ENCODE data around the gene TMEM94. TPM values are rescaled to one million over a fixed set of nuclear protein-coding genes. Genes with fewer than 3 reads are reported as not detected.

The TMEM94 gene
- polyA plus RNA-seq, 2 of the 4 experiments (the other 2 are of a cell fraction): 30.5 to 63.8 TPM

- TF ChIP-seq PHF8 (IDR thresholded peaks at IDR 0.05; ENCODE audit: borderline replicate concordance, low read depth) (no peak), ZNF302 (CRISPR knock-in tag; IDR thresholded peaks at IDR 0.05) (no peak), CBX8 (IDR thresholded peaks at IDR 0.05) (no peak), CHD4 (IDR thresholded peaks at IDR 0.05; ENCODE audit: borderline replicate concordance) (no peak), HEYL (CRISPR knock-in tag; IDR thresholded peaks at IDR 0.05) (no peak), PBX3 (IDR thresholded peaks at IDR 0.05) (no peak), HMGXB4 (CRISPR knock-in tag; IDR thresholded peaks at IDR 0.05; ENCODE audit: borderline replicate concordance) (no peak), HOXA7 (CRISPR knock-in tag; IDR thresholded peaks at IDR 0.05) (no peak), EP300 (IDR thresholded peaks at IDR 0.05) (no peak), USF2 (IDR thresholded peaks at IDR 0.05) (no peak), MAFK (IDR thresholded peaks at IDR 0.05; ENCODE audit: partially characterized antibody) (no peak), EHF (CRISPR knock-in tag; IDR thresholded peaks at IDR 0.05) (no peak), CHD2 (IDR thresholded peaks at IDR 0.05; ENCODE audit: low read length, partially characterized antibody) (no peak), JUN (IDR thresholded peaks at IDR 0.05) (no peak), ZSCAN20 (CRISPR knock-in tag; IDR thresholded peaks at IDR 0.05) (no peak), MYC (IDR thresholded peaks at IDR 0.05; ENCODE audit: borderline replicate concordance, low read length) (no peak), NPAS2 (CRISPR knock-in tag; IDR thresholded peaks at IDR 0.05; ENCODE audit: borderline replicate concordance) (no peak), FOSL2 (IDR thresholded peaks at IDR 0.05) (no peak), FOSL2 (CRISPR knock-in tag; IDR thresholded peaks at IDR 0.05) (no peak), MAZ (IDR thresholded peaks at IDR 0.05; ENCODE audit: borderline replicate concordance, low read depth, low read length) (no peak)
- H3K4me3 ChIP-seq: peak overlapping the region; percentile 89
- no peak for FAIRE-seq
- H3K9me3 ChIP-seq: no peaks in the 10 kb centered on the region
- no peak for ATAC-seq
- H3K27ac ChIP-seq: peak overlapping the region; percentile 91 to 98
- H3K4me2 ChIP-seq: peak overlapping the region; percentile 98
- POLR2A ChIA-PET: interaction anchor here (0.8 to 1.7 kb wide), 3 partner anchors 7 to 61 kb away, joined by 4 to 19 read pairs (median 12); partner anchors contain the start of genes LLGL2 and TMEM94
- CTCF ChIA-PET: interaction anchor here (1.0 to 7.1 kb wide), 18 partner anchors 9 to 233 kb away, joined by 3 to 55 read pairs (median 8); partner anchors contain the start of gene SMIM5
- DNase-seq (ENCODE audit: low read depth in 1 of 2, low spot score in 1 of 2): peak in 1 of 2 experiments; percentile 81
- H3K4me1 ChIP-seq: peaks cover 29% of the 10 kb centered on the region
- 38% methylated on average over 10 of the region's 10 CpGs for WGBS (ENCODE audit: missing lambda C conversion rate)
Observed at GRCh38 chr17:75517297-75517865, 60.9 kb downstream of the TMEM94 start.

- POLR2A ChIA-PET: no interaction called here
Observed at GRCh38 chr17:75518201-75518600, 61.8 kb downstream of the TMEM94 start.

More at GRCh38 chr17:75518201-75518600, 61.8 kb downstream of the TMEM94 start:
- no peak for TF ChIP-seq MAZ (IDR thresholded peaks at IDR 0.05; ENCODE audit: borderline replicate concordance, low read depth, low read length)
- no peak for TF ChIP-seq CBX2 (IDR thresholded peaks at IDR 0.05; ENCODE audit: borderline replicate concordance, low read depth)
- TF ChIP-seq CEBPB (IDR thresholded peaks at IDR 0.05): no peak
- no peak for TF ChIP-seq BCL3 (IDR thresholded peaks at IDR 0.05)
- no peak for TF ChIP-seq HOXB5 (CRISPR knock-in tag; IDR thresholded peaks at IDR 0.05)
- no peak for TF ChIP-seq NR3C1 (IDR thresholded peaks at IDR 0.05)
- TF ChIP-seq ATOH8 (CRISPR knock-in tag; IDR thresholded peaks at IDR 0.05; ENCODE audit: low read depth): no peak
- no peak overlapping the region for H3K27ac ChIP-seq
- peak overlapping the region; percentile 98; the same call in 1 of the 3 replicates for H3K4me2 ChIP-seq
- H3K9me3 ChIP-seq: no peaks in the 10 kb centered on the region
- ATAC-seq (no peak), DNase-seq (ENCODE audit: low read depth in 1 of 2, low spot score in 1 of 2) (no peak), FAIRE-seq (no peak)
- H3K4me3 ChIP-seq: no peak overlapping the region
- H3K4me1 ChIP-seq: peaks cover 22% of the 10 kb centered on the region
- CTCF ChIA-PET: interaction anchor here (0.6 to 7.1 kb wide), 13 partner anchors 13 to 232 kb away, joined by 3 to 55 read pairs (median 3); partner anchors contain the start of gene SMIM5
- WGBS (ENCODE audit: missing lambda C conversion rate): 93% methylated on average over 3 of the region's 3 CpGs

Data from A549 (cell line).